Choroid plexus epithelial cell (primary cell): ENCODE measurements around the gene NFATC1.

ENCODE experiments used
- DNase-seq: peaks from one replicate; pipeline ENCODE4 v3.0.0-alpha.2; 2010; ENCODE audit warnings: low read depth
- H3K4me3 ChIP-seq: 2 replicates; pipeline ENCODE4 v1.5.1; 2011; ENCODE audit warnings: low read depth, mild to moderate bottlenecking, control low read depth, low read length, moderate library complexity
- TF ChIP-seq, protein P1 (sequence below): conservative IDR thresholded peaks from 2 replicates; pipeline ENCODE4 v1.5.1; 2011; ENCODE audit warnings: low read depth, mild to moderate bottlenecking, control low read depth, inconsistent platforms, low read length, moderate library complexity

The NFATC1 gene

GRCh38 chr18:79511271-79511670, 115.5 kb downstream of the NFATC1 start:
- TF ChIP-seq, protein P1, sequence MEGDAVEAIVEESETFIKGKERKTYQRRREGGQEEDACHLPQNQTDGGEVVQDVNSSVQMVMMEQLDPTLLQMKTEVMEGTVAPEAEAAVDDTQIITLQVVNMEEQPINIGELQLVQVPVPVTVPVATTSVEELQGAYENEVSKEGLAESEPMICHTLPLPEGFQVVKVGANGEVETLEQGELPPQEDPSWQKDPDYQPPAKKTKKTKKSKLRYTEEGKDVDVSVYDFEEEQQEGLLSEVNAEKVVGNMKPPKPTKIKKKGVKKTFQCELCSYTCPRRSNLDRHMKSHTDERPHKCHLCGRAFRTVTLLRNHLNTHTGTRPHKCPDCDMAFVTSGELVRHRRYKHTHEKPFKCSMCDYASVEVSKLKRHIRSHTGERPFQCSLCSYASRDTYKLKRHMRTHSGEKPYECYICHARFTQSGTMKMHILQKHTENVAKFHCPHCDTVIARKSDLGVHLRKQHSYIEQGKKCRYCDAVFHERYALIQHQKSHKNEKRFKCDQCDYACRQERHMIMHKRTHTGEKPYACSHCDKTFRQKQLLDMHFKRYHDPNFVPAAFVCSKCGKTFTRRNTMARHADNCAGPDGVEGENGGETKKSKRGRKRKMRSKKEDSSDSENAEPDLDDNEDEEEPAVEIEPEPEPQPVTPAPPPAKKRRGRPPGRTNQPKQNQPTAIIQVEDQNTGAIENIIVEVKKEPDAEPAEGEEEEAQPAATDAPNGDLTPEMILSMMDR, result no peak
- no peak overlapping the region for H3K4me3 ChIP-seq
- no peak for DNase-seq

DNA sequence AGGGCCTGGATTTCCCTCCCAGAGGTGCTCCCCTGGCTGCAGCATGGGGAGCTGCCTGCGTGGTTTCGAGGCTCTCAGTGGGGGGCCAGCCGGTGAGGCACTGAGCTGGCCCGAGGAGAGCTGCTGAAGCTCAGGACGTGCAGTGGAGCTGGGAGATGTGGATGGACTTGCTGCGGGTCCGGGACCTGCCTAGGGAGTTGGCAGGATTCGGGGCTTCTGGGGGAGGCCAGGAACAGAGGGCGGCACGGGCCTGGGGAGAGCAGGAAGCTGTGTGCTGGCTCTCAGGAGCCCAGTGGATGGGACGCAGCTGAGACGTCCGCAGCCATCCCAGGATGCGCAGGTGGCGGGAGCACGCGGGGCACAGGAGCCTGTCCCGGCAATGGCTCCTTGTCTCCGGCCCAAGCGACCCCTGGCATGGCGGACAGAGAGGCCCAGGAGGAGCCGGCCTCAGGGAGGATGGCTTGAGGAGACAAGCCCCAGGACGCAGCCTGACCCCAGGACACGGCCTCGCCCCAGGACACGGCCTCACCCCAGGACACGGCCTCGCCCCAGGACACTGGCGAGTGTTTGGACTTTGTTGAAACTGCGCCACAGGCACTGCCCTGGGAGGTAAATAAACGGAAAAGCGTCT, 116.1 kb downstream of the NFATC1 start:
- TF ChIP-seq, protein P1, result no peak
- peak; percentile 13 for DNase-seq
- no peak overlapping the region for H3K4me3 ChIP-seq

DNA sequence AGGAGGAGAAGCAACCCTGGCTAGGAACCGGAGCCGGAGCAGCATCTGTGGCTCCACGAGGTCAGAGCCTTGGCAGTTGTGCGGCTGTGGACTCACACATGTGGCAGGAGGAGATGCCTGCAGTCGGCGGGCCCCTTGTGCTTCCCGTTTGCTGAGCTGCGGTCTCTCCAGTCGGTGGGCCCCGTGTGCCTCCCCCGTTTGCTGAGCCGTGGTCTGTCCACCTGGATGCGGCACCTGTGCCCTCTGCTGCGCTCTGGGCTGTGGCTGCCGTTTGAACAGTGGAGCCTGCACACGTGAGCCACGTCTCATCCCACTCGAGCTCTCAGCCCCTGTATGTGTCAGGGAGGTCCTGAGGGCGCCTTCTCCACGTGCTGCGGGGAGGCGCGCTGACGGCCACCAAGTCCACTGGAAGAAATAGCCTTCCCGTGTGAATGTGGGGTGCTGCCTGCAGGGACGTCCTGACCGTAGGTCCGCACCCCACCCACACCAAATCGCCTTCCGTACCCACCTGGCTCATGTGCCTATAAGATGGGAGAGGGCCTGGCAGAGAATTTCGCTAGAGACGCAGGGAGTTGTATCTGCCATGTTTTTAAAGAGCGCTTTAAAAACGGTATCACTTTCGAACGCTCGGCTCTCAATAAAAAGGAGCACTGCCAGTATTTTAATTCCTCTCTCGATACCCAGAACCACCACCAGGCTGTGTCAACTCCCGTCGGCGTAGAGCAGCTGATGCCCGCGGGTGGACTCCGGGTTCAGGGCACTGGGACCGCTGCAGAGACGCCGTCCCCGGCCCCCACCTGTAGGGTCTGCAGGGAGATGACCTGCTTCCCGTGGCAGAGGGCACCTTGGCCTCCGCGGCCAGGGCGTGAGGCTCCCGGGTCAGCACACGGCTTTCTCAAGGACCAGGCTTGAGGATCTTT, 117.0 kb downstream of the NFATC1 start:
- TF ChIP-seq, protein P1, result no peak
- no peak overlapping the region for H3K4me3 ChIP-seq
- DNase-seq, result no peak

DNA sequence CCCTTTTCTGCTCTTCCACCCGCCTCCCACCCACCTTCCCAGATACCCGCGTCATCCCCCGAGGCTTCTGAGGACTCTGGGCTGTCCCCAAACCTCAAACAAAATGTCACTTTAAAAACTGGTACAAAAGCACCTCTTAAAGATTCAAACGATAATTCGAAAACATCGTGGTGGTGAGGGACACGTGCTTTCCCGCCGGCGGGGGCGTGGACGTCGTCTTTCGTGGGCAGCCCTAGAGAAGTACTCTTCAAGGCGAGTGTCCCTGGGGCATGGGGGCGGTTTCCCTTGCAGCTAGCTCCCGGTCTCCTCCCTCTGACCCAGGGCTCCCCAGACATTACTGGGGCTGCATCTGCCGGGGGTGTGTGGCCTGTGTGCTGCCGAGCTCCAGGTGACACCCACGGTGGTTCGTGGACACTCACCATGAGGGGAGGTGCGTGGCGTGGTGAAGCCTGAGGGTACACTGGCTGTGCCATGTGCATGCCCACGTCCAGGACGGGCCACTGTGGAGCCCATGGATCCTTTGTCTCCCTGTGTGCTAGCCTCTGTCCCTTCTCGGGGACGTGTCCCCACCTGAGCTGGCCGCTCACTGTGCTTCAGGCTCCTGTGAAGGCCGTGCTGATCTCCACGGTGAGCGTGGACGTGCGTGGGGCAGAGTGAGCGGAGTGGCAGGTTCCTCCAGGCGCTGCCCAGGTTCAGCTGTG, 117.8 kb downstream of the NFATC1 start:
- DNase-seq, result no peak
- TF ChIP-seq, protein P1, result no peak
- H3K4me3 ChIP-seq, result no peak overlapping the region

GRCh38 chr18:79515331-79515730, 119.6 kb downstream of the NFATC1 start:
- TF ChIP-seq, protein P1, result no peak
- H3K4me3 ChIP-seq, result no peak overlapping the region

GRCh38 chr18:79515944-79516351, 120.2 kb downstream of the NFATC1 start:
- H3K4me3 ChIP-seq, result no peak overlapping the region
- TF ChIP-seq, protein P1, result no peak
- DNase-seq, result peak; percentile 14

More at GRCh38 chr18:79515331-79515730, 119.6 kb downstream of the NFATC1 start:
- DNase-seq, result no peak
